H9 (cell line): ENCODE data around the gene FOXP2. TPM values are rescaled to one million over a fixed set of nuclear protein-coding genes. Genes with fewer than 3 reads are reported as not detected.

Source experiments
- DNase-seq: peaks from one replicate; pipeline ENCODE4 v3.0.0-alpha.2; 2017
- H2AFZ ChIP-seq: one replicate; pipeline ENCODE4 v1.6.1; 2013; ENCODE audit warnings: mild to moderate bottlenecking, low read length, control low read depth, moderate library complexity
- H2AK5ac ChIP-seq: 2 replicates; pipeline ENCODE4 v1.6.1; 2013; ENCODE audit warnings: low read length, control low read depth, mixed read lengths; ENCODE audit not compliant: insufficient read length
- H2BK120ac ChIP-seq: one replicate; pipeline ENCODE4 v1.6.1; 2013; ENCODE audit warnings: low read depth, mild to moderate bottlenecking, low read length, control low read depth, inconsistent platforms; ENCODE audit not compliant: poor library complexity, severe bottlenecking
- H2BK12ac ChIP-seq: 2 replicates; pipeline ENCODE4 v1.6.1; 2013; ENCODE audit warnings: low read length, control low read depth, mixed read lengths, low read depth; ENCODE audit not compliant: insufficient read length
- H2BK15ac ChIP-seq: 2 replicates; pipeline ENCODE4 v1.6.1; 2013; ENCODE audit warnings: low read depth, low read length, control low read depth
- H2BK20ac ChIP-seq: one replicate; pipeline ENCODE4 v1.6.1; 2013; ENCODE audit warnings: low read depth, mild to moderate bottlenecking, low read length, control low read depth, inconsistent platforms; ENCODE audit not compliant: poor library complexity, severe bottlenecking
- H2BK5ac ChIP-seq: 2 replicates; pipeline ENCODE4 v1.6.1; 2013; ENCODE audit warnings: low read length, control low read depth, mixed read lengths; ENCODE audit not compliant: insufficient read length
- H3K14ac ChIP-seq: 2 replicates; pipeline ENCODE4 v1.6.1; 2013; ENCODE audit warnings: low read length, control low read depth; ENCODE audit not compliant: insufficient read depth
- H3K18ac ChIP-seq: 2 replicates; pipeline ENCODE4 v1.6.1; 2013; ENCODE audit warnings: low read depth, mild to moderate bottlenecking, mixed read lengths, low read length, control low read depth; ENCODE audit not compliant: insufficient read length
- H3K23ac ChIP-seq: 2 replicates; pipeline ENCODE4 v1.6.1; 2013; ENCODE audit warnings: low read length, control low read depth, mixed read lengths, low read depth; ENCODE audit not compliant: insufficient read length
- H3K23me2 ChIP-seq: 2 replicates; pipeline ENCODE4 v1.6.1; 2013; ENCODE audit warnings: low read depth, mild to moderate bottlenecking, mixed read lengths, low read length, control low read depth; ENCODE audit not compliant: insufficient read length, poor library complexity, severe bottlenecking
- H3K27ac ChIP-seq: 2 replicates; pipeline ENCODE4 v1.5.1; 2013; ENCODE audit warnings: low read length, control low read depth, mixed read lengths, low read depth; ENCODE audit not compliant: insufficient read length
- H3K27me3 ChIP-seq: 2 replicates; pipeline ENCODE4 v1.6.1; 2013; ENCODE audit warnings: low read length, control low read depth, inconsistent platforms; ENCODE audit not compliant: insufficient read depth
- H3K4ac ChIP-seq: 2 replicates; pipeline ENCODE4 v1.6.1; 2013; ENCODE audit warnings: low read depth, mild to moderate bottlenecking, control low read depth, inconsistent platforms, low read length, moderate library complexity
- H3K4me1 ChIP-seq: 2 replicates; pipeline ENCODE4 v1.6.1; 2013; ENCODE audit warnings: low read length, control low read depth, inconsistent platforms; ENCODE audit not compliant: insufficient read depth
- H3K4me2 ChIP-seq: 2 replicates; pipeline ENCODE4 v1.6.1; 2013; ENCODE audit warnings: low read length, control low read depth, mixed read lengths; ENCODE audit not compliant: insufficient read length, insufficient read depth
- H3K56ac ChIP-seq: 2 replicates; pipeline ENCODE4 v1.6.1; 2013; ENCODE audit warnings: low read depth, mild to moderate bottlenecking, mixed read lengths, low read length, control low read depth; ENCODE audit not compliant: insufficient read length
- H3K79me1 ChIP-seq: 2 replicates; pipeline ENCODE4 v1.6.1; 2013; ENCODE audit warnings: low read depth, mild to moderate bottlenecking, moderate library complexity, low read length, control low read depth, inconsistent platforms; ENCODE audit not compliant: insufficient read depth, poor library complexity, severe bottlenecking
- H3K79me2 ChIP-seq: 2 replicates; pipeline ENCODE4 v1.6.1; 2013; ENCODE audit warnings: low read length, control low read depth, inconsistent platforms; ENCODE audit not compliant: insufficient read depth
- H3K9ac ChIP-seq: 2 replicates; pipeline ENCODE4 v1.6.1; 2013; ENCODE audit warnings: low read length, control low read depth, mixed read lengths; ENCODE audit not compliant: insufficient read length; ENCODE audit errors: extremely low read depth
- H3K9me3 ChIP-seq: one replicate; pipeline ENCODE4 v1.6.1; 2013; ENCODE audit warnings: low read depth, low read length, inconsistent platforms; ENCODE audit not compliant: control insufficient read depth
- H3T11ph ChIP-seq: one replicate; pipeline ENCODE4 v1.6.1; 2013; ENCODE audit warnings: mild to moderate bottlenecking, low read length, control low read depth, inconsistent platforms
- H4K20me1 ChIP-seq: one replicate; pipeline ENCODE4 v1.6.1; 2013; ENCODE audit not compliant: control insufficient read depth, insufficient read length, insufficient read depth
- H4K5ac ChIP-seq: 2 replicates; pipeline ENCODE4 v1.6.1; 2013; ENCODE audit warnings: low read depth, mild to moderate bottlenecking, mixed read lengths, low read length, control low read depth; ENCODE audit not compliant: insufficient read length
- H4K8ac ChIP-seq: replicated peaks from 2 replicates; pipeline ENCODE4 v1.6.1; 2013; ENCODE audit warnings: low read length, control low read depth, mixed read lengths, low read depth; ENCODE audit not compliant: insufficient read length
- H4K91ac ChIP-seq: 2 replicates; pipeline ENCODE4 v1.6.1; 2013; ENCODE audit warnings: low read depth, mild to moderate bottlenecking, moderate library complexity, mixed read lengths, low read length, control low read depth; ENCODE audit not compliant: insufficient read length
- H3K27ac Mint-ChIP-seq, 3 experiments: 2 replicates in 2 of 3; 3 replicates in 1 of 3; pipeline ENCODE4 v1.8.0; 2020 to 2021; ENCODE audit warnings: mixed read lengths in 3 of 3, mild to moderate bottlenecking in 1 of 3, moderate library complexity in 1 of 3
- H3K27me3 Mint-ChIP-seq: 2 replicates; pipeline ENCODE4 v1.8.0; 2021; ENCODE audit warnings: low read depth, mild to moderate bottlenecking, moderate library complexity, mixed read lengths
- H3K36me3 Mint-ChIP-seq, 3 experiments: 2 replicates in 2 of 3; 3 replicates in 1 of 3; pipeline ENCODE4 v1.8.0; 2020 to 2021; ENCODE audit warnings: low read depth in 3 of 3, mixed read lengths in 3 of 3; ENCODE audit not compliant: insufficient read depth in 1 of 3
- H3K4me1 Mint-ChIP-seq, 2 experiments: 2 replicates each; pipeline ENCODE4 v1.8.0; 2020; ENCODE audit warnings: mixed read lengths in 2 of 2
- H3K4me3 Mint-ChIP-seq, 2 experiments: 2 replicates in 1 of 2; 3 replicates in 1 of 2; pipeline ENCODE4 v1.8.0; 2020 to 2021; ENCODE audit warnings: mild to moderate bottlenecking in 2 of 2, mixed read lengths in 2 of 2, moderate library complexity in 1 of 2
- H3K9me3 Mint-ChIP-seq, 2 experiments: 2 replicates in 1 of 2; 3 replicates in 1 of 2; pipeline ENCODE4 v1.8.0; 2020; ENCODE audit warnings: mild to moderate bottlenecking in 2 of 2, mixed read lengths in 2 of 2, moderate library complexity in 1 of 2
- WGBS: extraction: QIAGEN DNeasy Blood & Tissue Kit; methylation state at CpG from one replicate; pipeline ENCODE4 v1.1.7; 2013; ENCODE audit warnings: missing lambda C conversion rate, low lambda C conversion rate, mixed read lengths; ENCODE audit not compliant: insufficient read length; ENCODE audit errors: extremely low coverage; 5-methylcytosine and 5-hydroxymethylcytosine counted together
- total RNA-seq: library from RNA; stranded (reverse); gene quantifications from 2 replicates; pipeline ENCODE4 v1.2.1, GENCODE V29; 2021
- TF ChIP-seq, protein P1 (sequence below): fragments of 200-600 bp; sonication (generic); conservative IDR thresholded peaks from 3 replicates; pipeline ENCODE4 v1.8.0; 2021; ENCODE audit warnings: antibody characterized with exemption, mild to moderate bottlenecking

Gene FOXP2
- total RNA-seq, 1 experiment from 2014 or later: not detected

DNA sequence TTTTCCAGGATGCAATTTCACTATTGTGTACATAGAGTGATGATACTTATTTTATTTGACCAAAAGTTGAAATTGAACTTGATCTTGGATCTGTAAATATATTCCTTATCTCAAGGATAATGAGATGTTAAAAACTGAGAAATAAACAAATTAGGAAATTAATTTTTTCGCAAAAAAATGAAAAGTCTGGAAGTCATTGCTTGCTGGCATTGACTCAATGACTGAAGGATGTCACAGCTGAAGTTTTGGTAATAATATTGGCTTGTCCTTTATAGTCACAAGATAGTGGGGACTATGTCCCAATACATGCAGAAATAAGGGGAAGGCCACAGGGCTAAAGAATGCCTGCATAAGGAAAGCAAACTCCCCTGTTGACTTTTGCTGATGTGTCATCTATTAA is 92.8 kb downstream of the FOXP2 start:
- Histone ChIP-seq H3K79me1 (no peaks in the 10 kb centered on the region), H3K9ac (no peak overlapping the region), H3K27me3 (no peaks in the 10 kb centered on the region)

More for the DNA sequence above, 92.8 kb downstream of the FOXP2 start:
- no peaks in the 10 kb centered on the region for H3K36me3 Mint-ChIP-seq
- Histone ChIP-seq H2BK15ac (no peak overlapping the region), H3K23me2 (no peaks in the 10 kb centered on the region), H3K4me1 (no peaks in the 10 kb centered on the region), H4K5ac (no peak overlapping the region), H3K56ac (no peak overlapping the region), H4K20me1 (no peaks in the 10 kb centered on the region), H3T11ph (no peak overlapping the region), H2BK20ac (no peak overlapping the region), H4K91ac (no peak overlapping the region), H3K14ac (no peak overlapping the region), H4K8ac (no peak overlapping the region), H2AFZ (no peak overlapping the region), H3K27ac (no peak overlapping the region), H3K4ac (no peak overlapping the region), H2BK120ac (no peak overlapping the region), H2BK12ac (no peak overlapping the region), H3K79me2 (no peaks in the 10 kb centered on the region), H3K4me2 (no peak overlapping the region), H3K9me3 (no peaks in the 10 kb centered on the region), H2AK5ac (no peak overlapping the region), H3K18ac (no peak overlapping the region), H3K23ac (no peak overlapping the region), H2BK5ac (no peak overlapping the region)
- no peaks in the 10 kb centered on the region for H3K4me1 Mint-ChIP-seq
- DNase-seq: no peak
- TF ChIP-seq, protein P1, sequence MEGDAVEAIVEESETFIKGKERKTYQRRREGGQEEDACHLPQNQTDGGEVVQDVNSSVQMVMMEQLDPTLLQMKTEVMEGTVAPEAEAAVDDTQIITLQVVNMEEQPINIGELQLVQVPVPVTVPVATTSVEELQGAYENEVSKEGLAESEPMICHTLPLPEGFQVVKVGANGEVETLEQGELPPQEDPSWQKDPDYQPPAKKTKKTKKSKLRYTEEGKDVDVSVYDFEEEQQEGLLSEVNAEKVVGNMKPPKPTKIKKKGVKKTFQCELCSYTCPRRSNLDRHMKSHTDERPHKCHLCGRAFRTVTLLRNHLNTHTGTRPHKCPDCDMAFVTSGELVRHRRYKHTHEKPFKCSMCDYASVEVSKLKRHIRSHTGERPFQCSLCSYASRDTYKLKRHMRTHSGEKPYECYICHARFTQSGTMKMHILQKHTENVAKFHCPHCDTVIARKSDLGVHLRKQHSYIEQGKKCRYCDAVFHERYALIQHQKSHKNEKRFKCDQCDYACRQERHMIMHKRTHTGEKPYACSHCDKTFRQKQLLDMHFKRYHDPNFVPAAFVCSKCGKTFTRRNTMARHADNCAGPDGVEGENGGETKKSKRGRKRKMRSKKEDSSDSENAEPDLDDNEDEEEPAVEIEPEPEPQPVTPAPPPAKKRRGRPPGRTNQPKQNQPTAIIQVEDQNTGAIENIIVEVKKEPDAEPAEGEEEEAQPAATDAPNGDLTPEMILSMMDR: no peak
- H3K9me3 Mint-ChIP-seq: peaks cover 0 to 3% of the 10 kb centered on the region in 2 experiments; a peak in 1 of 5 replicates
- no peak overlapping the region for H3K4me3 Mint-ChIP-seq
- WGBS: no CpG with 5 or more reads among the region's 1 CpG
- H3K27ac Mint-ChIP-seq: no peak overlapping the region
- no peaks in the 10 kb centered on the region for H3K27me3 Mint-ChIP-seq
